HG02759 (cell line): ENCODE data around the gene KLLN.
"Not testable (repeated sequence)": the region's sequence is repeated elsewhere in the genome, so short reads cannot be mapped to it uniquely, and the experiment has no call there.

Experiments
- ATAC-seq: cut with Tn5 transposase; IDR thresholded peaks from one replicate; pipeline ENCODE4 v1.9.1; 2021; ENCODE audit warnings: mild to moderate bottlenecking, moderate library complexity; ENCODE audit not compliant: unreplicated experiment

Gene KLLN

GRCh38 chr10:87867453-87867852 lies 4.1 kb upstream of the KLLN start:
- no peak for ATAC-seq

GRCh38 chr10:87866412-87866974 lies 3.2 kb upstream of the KLLN start:
- ATAC-seq: no peak

DNA sequence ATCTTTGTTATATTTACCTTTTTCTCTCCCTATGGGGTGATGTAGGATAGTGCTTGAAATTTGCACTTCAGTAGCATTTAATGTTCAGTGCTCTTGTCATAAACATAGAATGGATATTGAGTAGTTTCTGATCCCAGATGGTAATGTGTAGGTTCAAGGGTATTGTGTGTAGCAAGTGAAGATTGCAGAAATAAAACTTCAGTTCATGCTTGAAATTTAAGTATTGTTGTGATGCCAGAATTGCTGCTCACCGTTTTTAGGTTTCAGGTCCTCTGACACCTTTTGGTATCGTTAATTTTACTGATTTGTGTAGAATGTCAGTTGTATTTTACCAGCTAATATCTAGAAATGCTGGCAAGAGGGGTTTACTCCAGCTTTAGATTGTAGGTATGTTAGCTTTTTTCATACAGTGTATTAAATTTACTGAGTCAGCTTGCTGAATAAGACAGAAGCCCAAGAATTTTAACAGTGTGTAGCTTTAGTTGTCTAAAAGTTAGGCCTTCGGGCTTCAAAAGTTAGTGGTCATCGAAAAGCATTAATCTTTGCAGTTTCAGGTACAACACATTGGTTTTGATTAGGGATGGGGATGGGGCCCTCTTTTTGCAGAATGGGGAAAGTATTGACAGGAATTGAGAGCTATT lies 2.0 kb upstream of the KLLN start:
- no peak for ATAC-seq

- ATAC-seq: no peak
These were observed 1.2 kb upstream of the KLLN start for GRCh38 chr10:87864496-87865059.

- not testable (repeated sequence) for ATAC-seq
These were observed 690 bp upstream of the KLLN start for GRCh38 chr10:87863951-87864495.

DNA sequence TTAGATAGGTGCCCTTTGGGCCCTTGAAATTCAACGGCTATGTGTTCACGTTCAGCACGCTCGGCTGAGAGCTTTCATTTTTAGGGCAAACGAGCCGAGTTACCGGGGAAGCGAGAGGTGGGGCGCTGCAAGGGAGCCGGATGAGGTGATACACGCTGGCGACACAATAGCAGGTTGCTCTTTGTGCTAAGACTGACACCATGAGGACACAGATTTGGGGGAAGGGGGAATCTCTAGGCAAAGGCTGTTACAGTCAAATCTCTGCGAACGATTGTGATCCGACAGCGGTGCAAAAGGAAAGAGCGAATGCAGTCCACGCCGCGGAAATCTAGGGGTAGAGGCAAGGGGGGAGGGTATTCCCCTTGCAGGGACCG lies 667 bp downstream of the KLLN start:
- peak; percentile 7 for ATAC-seq

- ATAC-seq: peak; percentile 59
These were observed 1.2 kb downstream of the KLLN start for GRCh38 chr10:87861953-87862678.

GRCh38 chr10:87861566-87861952 lies 1.8 kb downstream of the KLLN start:
- peak; percentile 11 for ATAC-seq

DNA sequence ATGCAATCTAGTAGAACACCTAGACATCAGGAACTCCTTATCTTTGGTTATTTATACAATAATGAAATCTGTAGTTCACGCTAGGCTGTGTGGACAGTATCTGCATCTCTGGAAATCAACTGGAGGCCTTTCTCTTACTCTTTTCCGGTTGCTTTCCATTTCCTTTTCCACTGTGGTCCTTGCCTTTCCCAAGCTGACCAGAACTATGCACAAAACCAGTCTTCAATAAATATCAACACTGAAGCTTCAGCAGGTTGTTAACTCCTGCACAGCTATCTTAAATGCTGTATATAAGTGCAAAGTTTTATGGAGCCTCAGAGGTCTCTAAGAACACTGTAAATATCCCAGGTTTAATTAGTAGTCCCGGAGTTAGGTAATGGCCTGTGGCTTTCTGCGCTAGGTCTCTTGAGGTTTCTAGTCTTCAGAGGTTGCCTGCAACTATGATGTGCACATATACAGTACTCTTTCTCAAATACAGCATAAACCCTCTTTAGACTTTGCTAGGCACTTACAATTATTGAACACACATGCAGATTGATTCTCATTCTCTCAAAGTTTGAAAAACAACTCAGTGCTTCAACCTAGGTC lies 2.4 kb downstream of the KLLN start:
- no peak for ATAC-seq

- ATAC-seq: no peak
These were observed 3.1 kb downstream of the KLLN start for GRCh38 chr10:87860156-87860795.

- not testable (repeated sequence) for ATAC-seq
These were observed 7.7 kb downstream of the KLLN start for GRCh38 chr10:87855665-87856064.

DNA sequence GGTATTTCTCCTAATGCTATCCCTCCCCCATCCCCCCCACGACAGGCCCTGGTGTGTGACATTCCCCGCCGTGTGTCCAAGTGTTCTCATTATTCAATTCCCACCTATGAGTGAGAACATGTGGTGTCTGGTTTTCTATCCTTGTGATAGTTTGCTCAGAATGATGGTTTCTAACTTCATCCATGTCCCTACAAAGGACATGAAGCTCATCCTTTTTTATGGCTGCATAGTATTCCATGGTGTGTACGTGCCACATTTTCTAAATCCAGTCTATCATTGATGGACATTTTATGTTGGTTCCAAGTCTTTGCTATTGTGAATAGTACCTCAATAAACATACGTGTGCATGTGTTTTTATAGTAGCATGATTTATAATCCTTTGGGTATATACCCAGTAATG lies 8.1 kb downstream of the KLLN start:
- ATAC-seq: not testable (repeated sequence)

GRCh38 chr10:87852089-87852488 lies 11.2 kb downstream of the KLLN start:
- no peak for ATAC-seq

GRCh38 chr10:87850742-87851205 lies 12.6 kb downstream of the KLLN start:
- peak; percentile 63 for ATAC-seq

GRCh38 chr10:87849001-87849400 lies 14.3 kb downstream of the KLLN start:
- ATAC-seq: no peak

GRCh38 chr10:87847550-87847949 lies 15.8 kb downstream of the KLLN start:
- no peak for ATAC-seq

DNA sequence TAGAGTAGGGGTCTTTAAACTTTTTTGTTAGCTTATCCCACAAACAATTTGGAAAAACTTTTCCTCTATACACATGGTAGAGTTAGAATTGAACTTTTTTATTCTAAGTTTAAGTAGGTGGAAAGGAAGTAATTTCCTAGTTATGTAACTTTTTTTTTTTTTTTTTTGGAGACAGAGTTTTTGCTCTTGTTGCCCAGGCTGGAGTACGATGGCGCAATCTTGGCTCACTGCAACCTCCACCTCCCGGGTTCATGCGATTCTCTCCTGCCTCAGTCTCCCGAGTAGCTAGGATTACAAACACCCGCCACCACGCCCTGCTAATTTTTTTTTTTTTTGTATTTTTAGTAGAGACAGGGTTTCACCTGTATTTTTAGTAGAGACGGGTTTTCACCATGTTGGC lies 16.6 kb downstream of the KLLN start:
- not testable (repeated sequence) for ATAC-seq

GRCh38 chr10:87846023-87846422 lies 17.3 kb downstream of the KLLN start:
- no peak for ATAC-seq

DNA sequence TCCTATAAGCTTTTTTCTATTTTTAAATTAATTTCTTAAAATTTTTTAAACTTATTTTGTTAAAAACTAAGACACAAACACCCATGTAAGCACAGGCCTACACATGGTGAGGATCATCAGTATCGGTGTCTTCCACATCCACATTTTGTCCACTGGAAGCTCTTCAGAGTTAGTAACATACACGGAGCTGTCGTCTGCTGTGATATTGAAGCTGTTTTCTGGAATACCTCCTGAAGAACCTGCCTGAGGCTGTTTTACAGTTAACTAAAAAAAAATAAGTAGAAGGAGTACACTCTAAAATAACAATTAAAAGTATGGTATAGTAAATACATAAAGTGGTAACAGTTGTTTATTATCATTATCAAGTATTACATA lies 17.7 kb downstream of the KLLN start:
- ATAC-seq: no peak

DNA sequence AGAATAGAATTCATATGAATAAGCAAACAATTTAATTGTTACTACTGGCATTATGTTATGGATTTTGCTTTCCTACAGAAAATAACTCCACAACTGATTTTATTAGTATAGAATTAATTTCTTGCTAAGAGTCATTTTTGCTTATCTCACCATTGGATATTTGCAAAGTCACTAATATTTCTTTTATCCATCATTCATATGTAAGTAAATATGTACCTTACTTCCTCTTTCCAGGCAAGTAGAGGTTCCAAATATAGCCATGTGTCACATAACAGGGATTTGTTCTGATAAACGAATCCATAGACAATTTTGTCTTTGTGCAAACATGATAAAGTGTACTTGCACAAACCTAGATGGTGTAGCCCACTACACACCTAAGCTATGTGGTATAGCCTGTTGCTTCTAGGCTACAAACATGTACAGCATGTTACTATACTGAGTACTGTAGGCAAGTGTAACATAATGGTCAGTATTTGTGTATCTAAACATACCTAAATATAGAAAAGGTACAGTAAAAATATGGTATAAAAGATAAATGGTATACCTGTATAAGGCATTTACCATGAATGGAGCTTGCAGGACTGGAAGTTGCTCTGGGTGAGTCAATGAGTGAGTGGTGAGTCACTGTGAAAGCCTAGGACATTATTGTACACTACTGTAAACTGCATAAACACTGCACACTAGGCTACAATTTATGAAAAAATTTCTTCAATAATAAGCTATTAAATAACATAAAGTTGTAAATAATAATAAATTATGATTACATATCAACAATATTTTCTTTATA lies 18.3 kb downstream of the KLLN start:
- ATAC-seq: no peak
